Neural crest cell (in vitro differentiated cells): ENCODE data around the gene UBE2B. TPM values are rescaled to one million over a fixed set of nuclear protein-coding genes. Genes with fewer than 3 reads are reported as not detected.
A peak's percentile ranks its signal among the peaks of the same experiment; 100 is the strongest.

Source experiments
- DNase-seq: peaks from one replicate; pipeline ENCODE4 v3.0.0; 2021; ENCODE audit warnings: low read depth, mixed read lengths, low spot score
- H3K27ac Mint-ChIP-seq: one replicate; pipeline ENCODE4 v1.8.0; 2021; ENCODE audit warnings: mild to moderate bottlenecking, mixed read lengths; ENCODE audit not compliant: unreplicated experiment
- H3K27me3 Mint-ChIP-seq: 2 replicates; pipeline ENCODE4 v1.8.0; 2021; ENCODE audit warnings: low read depth, mild to moderate bottlenecking, mixed read lengths
- H3K36me3 Mint-ChIP-seq: 2 replicates; pipeline ENCODE4 v1.8.0; 2021; ENCODE audit warnings: low read depth, mild to moderate bottlenecking, mixed read lengths
- H3K4me1 Mint-ChIP-seq: 2 replicates; pipeline ENCODE4 v1.8.0; 2021; ENCODE audit warnings: mixed read lengths
- H3K4me3 Mint-ChIP-seq: one replicate; pipeline ENCODE4 v1.8.0; 2021; ENCODE audit warnings: mild to moderate bottlenecking, mixed read lengths
- H3K9me3 Mint-ChIP-seq: 2 replicates; pipeline ENCODE4 v1.8.0; 2021; ENCODE audit warnings: mixed read lengths
- CTCF ChIP-seq: fragments of 200-600 bp; sonication (generic); conservative IDR thresholded peaks from 2 replicates; pipeline ENCODE4 v1.5.0; 2021; ENCODE audit warnings: antibody characterized with exemption, mild to moderate bottlenecking
- total RNA-seq: library from RNA; stranded (reverse); gene quantifications from 2 replicates; pipeline ENCODE4 v1.2.1, GENCODE V29; 2021

The UBE2B gene
- total RNA-seq, 1 donor from 2014 or later, result 52.3 TPM

- no peaks in the 10 kb centered on the region for H3K27me3 Mint-ChIP-seq
- peaks cover 22% of the 10 kb centered on the region for H3K4me1 Mint-ChIP-seq
- DNase-seq, result no peak
- H3K4me3 Mint-ChIP-seq, result no peak overlapping the region
- no peak for TF ChIP-seq CTCF
- H3K27ac Mint-ChIP-seq, result no peak overlapping the region
- no peaks in the 10 kb centered on the region for H3K9me3 Mint-ChIP-seq
- H3K36me3 Mint-ChIP-seq, result peaks cover 4% of the 10 kb centered on the region
Measured at GRCh38 chr5:134406390-134406789, 35.0 kb downstream of the UBE2B start.

- TF ChIP-seq CTCF, result no peak
- Mint-ChIP-seq H3K9me3 (no peaks in the 10 kb centered on the region), H3K4me1 (peaks cover 28% of the 10 kb centered on the region), H3K27ac (no peak overlapping the region), H3K36me3 (no peaks in the 10 kb centered on the region), H3K4me3 (peak overlapping the region; percentile 75), H3K27me3 (no peaks in the 10 kb centered on the region)
- no peak for DNase-seq
Measured at GRCh38 chr5:134409321-134409720, 38.0 kb downstream of the UBE2B start.

GRCh38 chr5:134410822-134411221, 39.5 kb downstream of the UBE2B start:
- Mint-ChIP-seq H3K27me3 (no peaks in the 10 kb centered on the region), H3K4me1 (peaks cover 28% of the 10 kb centered on the region), H3K4me3 (peak overlapping the region; percentile 96), H3K36me3 (no peaks in the 10 kb centered on the region), H3K9me3 (no peaks in the 10 kb centered on the region), H3K27ac (peak overlapping the region; percentile 57)
- no peak for DNase-seq
- TF ChIP-seq CTCF, result no peak

- peak overlapping the region; percentile 96 for H3K4me3 Mint-ChIP-seq
- no peak for DNase-seq
- H3K27me3 Mint-ChIP-seq, result no peaks in the 10 kb centered on the region
- H3K4me1 Mint-ChIP-seq, result peaks cover 28% of the 10 kb centered on the region
- no peaks in the 10 kb centered on the region for H3K9me3 Mint-ChIP-seq
- H3K27ac Mint-ChIP-seq, result peak overlapping the region; percentile 94
- no peak for TF ChIP-seq CTCF
- no peaks in the 10 kb centered on the region for H3K36me3 Mint-ChIP-seq
Measured at GRCh38 chr5:134411228-134411545, 39.8 kb downstream of the UBE2B start.

GRCh38 chr5:134411546-134412266, 40.3 kb downstream of the UBE2B start, which contains the start of gene CDKN2AIPNL:
Gene CDKN2AIPNL (minus strand): TSS chr5:134411881. CDS start chr5:134411854, 27 bp downstream.
- no peaks in the 10 kb centered on the region for H3K9me3 Mint-ChIP-seq

More at GRCh38 chr5:134411546-134412266, 40.3 kb downstream of the UBE2B start, which contains the start of gene CDKN2AIPNL:
- peak within 1 kb of the TSS; percentile 94 for H3K27ac Mint-ChIP-seq
- H3K4me1 Mint-ChIP-seq, result peaks cover 28% of the 10 kb centered on the region
- no peaks in the 10 kb centered on the region for H3K36me3 Mint-ChIP-seq
- H3K27me3 Mint-ChIP-seq, result no peaks in the 10 kb centered on the region
- peak; percentile 74 for TF ChIP-seq CTCF
- H3K4me3 Mint-ChIP-seq, result peak within 1 kb of the TSS; percentile 96
- DNase-seq, result peak; percentile 85
